CD4-positive, CD25-positive, alpha-beta regulatory T cell (primary cell): ENCODE data around the gene CTNNA2. TPM values are rescaled to one million over a fixed set of nuclear protein-coding genes. Genes with fewer than 3 reads are reported as not detected.
A peak's percentile ranks its signal among the peaks of the same experiment; 100 is the strongest.

Experiments used
- ATAC-seq, 2 donors: fragments of 150-1000 bp; cut with Tn5 transposase; one replicate each; pipeline ENCODE4 v1.10.0; 2021; ENCODE audit warnings: low read depth in 2 of 2, moderate number of reproducible peaks in 2 of 2, moderate library complexity in 1 of 2
- DNase-seq, 3 donors: peaks; one replicate each; pipeline versions ENCODE4 v3.0.0 to v3.0.0-alpha.2; 2012 to 2022; ENCODE audit warnings: mixed read lengths in 1 of 3
- H3K27ac ChIP-seq: one replicate; pipeline ENCODE4 v1.7.0; 2013; ENCODE audit warnings: mild to moderate bottlenecking, low read length; ENCODE audit not compliant: insufficient read depth, poor library complexity, severe bottlenecking
- H3K27me3 ChIP-seq: one replicate; pipeline ENCODE4 v1.7.0; 2013; ENCODE audit warnings: low read length; ENCODE audit not compliant: control insufficient read depth, insufficient read depth
- H3K36me3 ChIP-seq: one replicate; pipeline ENCODE4 v1.7.0; 2013; ENCODE audit warnings: mild to moderate bottlenecking, low read length, moderate library complexity; ENCODE audit not compliant: control insufficient read depth, insufficient read depth
- H3K4me1 ChIP-seq: 2 replicates; pipeline ENCODE4 v1.7.0; 2013; ENCODE audit warnings: mild to moderate bottlenecking, low read length; ENCODE audit not compliant: insufficient read depth, control insufficient read depth, poor library complexity, severe bottlenecking
- H3K4me3 ChIP-seq: one replicate; pipeline ENCODE4 v1.7.0; 2013; ENCODE audit warnings: low read depth, mild to moderate bottlenecking, low read length, moderate library complexity
- H3K9me3 ChIP-seq, 2 experiments: 1 replicate in 1 of 2; 2 replicates in 1 of 2; pipeline ENCODE4 v1.7.0; 2013; ENCODE audit warnings: low read length in 2 of 2, mild to moderate bottlenecking in 1 of 2, moderate library complexity in 1 of 2; ENCODE audit not compliant: control insufficient read depth in 2 of 2
- H3K27ac Mint-ChIP-seq, 3 donors: one replicate each; pipeline ENCODE4 v1.8.0; 2020 to 2022; ENCODE audit warnings: mild to moderate bottlenecking in 3 of 3, mixed read lengths in 3 of 3, moderate library complexity in 2 of 3
- H3K27me3 Mint-ChIP-seq: one replicate; pipeline ENCODE4 v1.8.0; 2022; ENCODE audit warnings: mild to moderate bottlenecking, mixed read lengths
- H3K36me3 Mint-ChIP-seq: one replicate; pipeline ENCODE4 v1.8.0; 2020; ENCODE audit warnings: mixed read lengths
- H3K4me1 Mint-ChIP-seq, 4 donors: one replicate each; pipeline ENCODE4 v1.8.0; 2020 to 2022; ENCODE audit warnings: mixed read lengths in 4 of 4, mild to moderate bottlenecking in 1 of 4
- H3K4me3 Mint-ChIP-seq, 4 donors: one replicate each; pipeline ENCODE4 v1.8.0; 2020 to 2022; ENCODE audit warnings: mild to moderate bottlenecking in 4 of 4, mixed read lengths in 4 of 4, moderate library complexity in 3 of 4
- H3K9me3 Mint-ChIP-seq, 7 donors: one replicate each; pipeline ENCODE4 v1.8.0; 2020 to 2022; ENCODE audit warnings: mixed read lengths in 7 of 7, mild to moderate bottlenecking in 3 of 7, moderate library complexity in 2 of 7
- polyA plus RNA-seq, 4 donors: library from polyadenylated mRNA; unstranded; fragments of 300-500 nt; fragmentation: Illumina TruSeq; gene quantifications; one replicate each; pipeline ENCODE4 v1.2.3, GENCODE V29; 2021
- total RNA-seq: library from RNA; stranded (reverse); gene quantifications from one replicate; pipeline ENCODE4 v1.2.3, GENCODE V29; 2022

The CTNNA2 gene
- total and polyA plus RNA-seq, 5 donors from 2014 or later = not detected

GRCh38 chr2:79977792-79978191, 464.9 kb downstream of the CTNNA2 start:
- H3K4me3 ChIP-seq = no peak overlapping the region
- Mint-ChIP-seq H3K4me1 (no peaks in the 10 kb centered on the region), H3K27me3 (no peaks in the 10 kb centered on the region), H3K27ac (no peak overlapping the region), H3K4me3 (no peak overlapping the region), H3K9me3 (peaks cover 0 to 20% (median 2%) of the 10 kb centered on the region in 7 donors), H3K36me3 (no peaks in the 10 kb centered on the region)
- H3K27ac ChIP-seq = no peak overlapping the region
- no peaks in the 10 kb centered on the region for H3K27me3 ChIP-seq
- no peaks in the 10 kb centered on the region for H3K9me3 ChIP-seq
- ATAC-seq (no peak), DNase-seq (no peak)
- no peaks in the 10 kb centered on the region for H3K4me1 ChIP-seq
- H3K36me3 ChIP-seq = no peaks in the 10 kb centered on the region

- Histone ChIP-seq H3K9me3 (no peaks in the 10 kb centered on the region), H3K27me3 (no peaks in the 10 kb centered on the region), H3K4me1 (no peaks in the 10 kb centered on the region), H3K27ac (no peak overlapping the region), H3K36me3 (no peaks in the 10 kb centered on the region), H3K4me3 (no peak overlapping the region)
- H3K36me3 Mint-ChIP-seq = no peaks in the 10 kb centered on the region
- no peak for ATAC-seq
- H3K27me3 Mint-ChIP-seq = no peaks in the 10 kb centered on the region
- DNase-seq = no peak
- H3K4me3 Mint-ChIP-seq = no peak overlapping the region
- peaks cover 0 to 12% (median 3%) of the 10 kb centered on the region in 7 donors for H3K9me3 Mint-ChIP-seq
- no peaks in the 10 kb centered on the region for H3K4me1 Mint-ChIP-seq
- H3K27ac Mint-ChIP-seq = no peak overlapping the region
These were observed 467.3 kb downstream of the CTNNA2 start for GRCh38 chr2:79980116-79980515.

- Histone ChIP-seq H3K27me3 (no peaks in the 10 kb centered on the region), H3K9me3 (no peaks in the 10 kb centered on the region), H3K4me1 (no peaks in the 10 kb centered on the region), H3K36me3 (no peaks in the 10 kb centered on the region), H3K27ac (no peak overlapping the region), H3K4me3 (no peak overlapping the region)
- H3K36me3 Mint-ChIP-seq = no peaks in the 10 kb centered on the region
- no peak overlapping the region for H3K4me3 Mint-ChIP-seq
- no peak for ATAC-seq
- H3K27ac Mint-ChIP-seq = no peak overlapping the region
- H3K27me3 Mint-ChIP-seq = no peaks in the 10 kb centered on the region
- H3K4me1 Mint-ChIP-seq = no peaks in the 10 kb centered on the region
- DNase-seq = no peak
- H3K9me3 Mint-ChIP-seq = peaks cover 0 to 8% (median 1%) of the 10 kb centered on the region in 7 donors
These were observed 468.0 kb downstream of the CTNNA2 start for GRCh38 chr2:79980816-79981215.

GRCh38 chr2:79981316-79981715, 468.5 kb downstream of the CTNNA2 start:
- H3K4me3 Mint-ChIP-seq = no peak overlapping the region
- DNase-seq (no peak), ATAC-seq (no peak)
- H3K9me3 Mint-ChIP-seq = peaks cover 0 to 8% (median 1%) of the 10 kb centered on the region in 7 donors
- H3K27ac Mint-ChIP-seq = peak overlapping the region in 1 of 3 donors; percentile 2
- no peaks in the 10 kb centered on the region for H3K27me3 Mint-ChIP-seq
- Histone ChIP-seq H3K4me1 (no peaks in the 10 kb centered on the region), H3K27me3 (no peaks in the 10 kb centered on the region), H3K36me3 (no peaks in the 10 kb centered on the region), H3K9me3 (no peaks in the 10 kb centered on the region), H3K4me3 (no peak overlapping the region), H3K27ac (no peak overlapping the region)
- H3K36me3 Mint-ChIP-seq = no peaks in the 10 kb centered on the region
- H3K4me1 Mint-ChIP-seq = no peaks in the 10 kb centered on the region

DNA sequence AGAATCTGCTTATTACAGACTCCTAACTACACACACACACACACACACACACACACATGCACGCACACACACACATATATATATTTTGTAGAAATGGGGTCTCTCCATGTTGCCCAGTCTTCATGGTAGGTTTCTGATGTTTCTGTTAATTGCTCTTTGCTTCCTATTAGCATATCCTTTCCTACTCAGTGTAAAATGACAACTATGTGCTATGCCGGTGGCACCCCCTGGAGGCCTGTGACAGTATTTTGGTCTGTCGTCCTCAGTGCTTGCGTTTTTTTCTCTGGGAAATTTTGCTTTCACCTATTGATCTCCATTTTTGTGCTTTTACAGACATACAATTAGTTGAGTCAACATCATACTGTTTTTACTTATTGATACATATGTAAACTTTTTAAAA, 469.6 kb downstream of the CTNNA2 start:
- no peaks in the 10 kb centered on the region for H3K4me1 Mint-ChIP-seq
- Histone ChIP-seq H3K27me3 (no peaks in the 10 kb centered on the region), H3K4me3 (no peak overlapping the region), H3K27ac (no peak overlapping the region), H3K36me3 (no peaks in the 10 kb centered on the region), H3K9me3 (no peaks in the 10 kb centered on the region), H3K4me1 (no peaks in the 10 kb centered on the region)
- no peak overlapping the region for H3K4me3 Mint-ChIP-seq
- H3K27ac Mint-ChIP-seq = no peak overlapping the region
- no peaks in the 10 kb centered on the region for H3K27me3 Mint-ChIP-seq
- DNase-seq (no peak), ATAC-seq (no peak)
- H3K9me3 Mint-ChIP-seq = peaks cover 0 to 8% (median 2%) of the 10 kb centered on the region in 7 donors
- no peaks in the 10 kb centered on the region for H3K36me3 Mint-ChIP-seq

- no peaks in the 10 kb centered on the region for H3K36me3 ChIP-seq
- H3K9me3 ChIP-seq = no peaks in the 10 kb centered on the region
- no peaks in the 10 kb centered on the region for H3K4me1 ChIP-seq
- H3K4me3 Mint-ChIP-seq = no peak overlapping the region
- DNase-seq (no peak), ATAC-seq (no peak)
- H3K27ac Mint-ChIP-seq = no peak overlapping the region
- no peaks in the 10 kb centered on the region for H3K4me1 Mint-ChIP-seq
- no peaks in the 10 kb centered on the region for H3K27me3 Mint-ChIP-seq
- no peaks in the 10 kb centered on the region for H3K36me3 Mint-ChIP-seq
- peaks cover 0 to 5% (median 0%) of the 10 kb centered on the region in 7 donors for H3K9me3 Mint-ChIP-seq
- no peak overlapping the region for H3K27ac ChIP-seq
- no peak overlapping the region for H3K4me3 ChIP-seq
- H3K27me3 ChIP-seq = no peaks in the 10 kb centered on the region
These were observed 471.6 kb downstream of the CTNNA2 start for GRCh38 chr2:79984476-79984875.

DNA sequence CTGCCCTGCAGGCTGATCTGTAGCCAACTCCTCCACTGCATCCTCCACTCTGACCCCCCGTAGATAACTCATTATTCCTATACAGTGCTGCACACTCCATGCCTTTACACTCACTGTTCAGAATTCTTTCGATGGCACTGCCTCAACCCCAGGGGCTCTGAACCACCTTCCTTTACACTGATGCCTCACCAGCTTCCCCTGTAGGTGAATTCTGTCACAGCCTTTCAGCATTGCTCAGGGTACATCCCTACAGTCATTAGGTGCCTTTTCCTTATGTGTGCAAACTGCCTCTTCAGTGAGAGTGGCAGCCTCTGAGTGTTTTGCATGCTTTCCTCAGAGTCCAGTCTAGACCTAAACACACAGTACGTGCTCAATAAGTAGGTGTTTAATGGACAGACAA, 472.3 kb downstream of the CTNNA2 start:
- Mint-ChIP-seq H3K9me3 (peaks cover 0 to 5% (median 1%) of the 10 kb centered on the region in 7 donors), H3K27ac (no peak overlapping the region), H3K27me3 (no peaks in the 10 kb centered on the region), H3K4me3 (no peak overlapping the region), H3K36me3 (no peaks in the 10 kb centered on the region), H3K4me1 (no peaks in the 10 kb centered on the region)
- Histone ChIP-seq H3K4me3 (no peak overlapping the region), H3K9me3 (no peaks in the 10 kb centered on the region), H3K27ac (no peak overlapping the region), H3K27me3 (no peaks in the 10 kb centered on the region), H3K36me3 (no peaks in the 10 kb centered on the region), H3K4me1 (no peaks in the 10 kb centered on the region)
- no peak for ATAC-seq
- DNase-seq = no peak

DNA sequence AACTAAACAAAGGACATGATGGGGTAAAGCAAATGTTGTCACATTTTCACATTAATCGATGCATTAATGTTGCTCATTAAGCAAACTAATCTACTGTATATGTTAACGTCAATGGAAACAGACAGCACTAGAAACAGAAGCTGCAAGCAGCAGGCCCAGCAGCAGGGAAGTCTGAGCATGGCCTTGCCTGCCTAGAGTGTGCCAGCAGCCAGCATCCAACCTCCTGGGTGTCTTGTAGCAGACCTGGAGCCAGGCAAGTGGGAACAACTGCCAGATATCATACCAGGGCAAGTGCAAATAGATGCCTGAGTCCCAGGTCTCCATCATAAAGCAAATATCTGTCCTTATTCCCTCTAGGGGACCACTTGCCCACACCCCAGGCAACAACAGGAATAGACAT, 472.7 kb downstream of the CTNNA2 start:
- H3K36me3 Mint-ChIP-seq = no peaks in the 10 kb centered on the region
- no peak overlapping the region for H3K27ac Mint-ChIP-seq
- H3K27me3 ChIP-seq = no peaks in the 10 kb centered on the region
- H3K4me3 ChIP-seq = no peak overlapping the region
- no peak for ATAC-seq
- H3K36me3 ChIP-seq = no peaks in the 10 kb centered on the region
- no peaks in the 10 kb centered on the region for H3K9me3 ChIP-seq
- H3K4me3 Mint-ChIP-seq = no peak overlapping the region
- no peaks in the 10 kb centered on the region for H3K4me1 ChIP-seq
- H3K27me3 Mint-ChIP-seq = no peaks in the 10 kb centered on the region
- no peak for DNase-seq
- H3K27ac ChIP-seq = no peak overlapping the region
- H3K9me3 Mint-ChIP-seq = peaks cover 0 to 5% (median 1%) of the 10 kb centered on the region in 7 donors
- H3K4me1 Mint-ChIP-seq = no peaks in the 10 kb centered on the region
